ENCODE measurements around the gene AGBL4. TPM values are rescaled to one million over a fixed set of nuclear protein-coding genes. Genes with fewer than 3 reads are reported as not detected.

The AGBL4 gene
- polyA plus RNA-seq, 3 donors, result 1.00 to 1.2 (median 1.0) TPM

DNA sequence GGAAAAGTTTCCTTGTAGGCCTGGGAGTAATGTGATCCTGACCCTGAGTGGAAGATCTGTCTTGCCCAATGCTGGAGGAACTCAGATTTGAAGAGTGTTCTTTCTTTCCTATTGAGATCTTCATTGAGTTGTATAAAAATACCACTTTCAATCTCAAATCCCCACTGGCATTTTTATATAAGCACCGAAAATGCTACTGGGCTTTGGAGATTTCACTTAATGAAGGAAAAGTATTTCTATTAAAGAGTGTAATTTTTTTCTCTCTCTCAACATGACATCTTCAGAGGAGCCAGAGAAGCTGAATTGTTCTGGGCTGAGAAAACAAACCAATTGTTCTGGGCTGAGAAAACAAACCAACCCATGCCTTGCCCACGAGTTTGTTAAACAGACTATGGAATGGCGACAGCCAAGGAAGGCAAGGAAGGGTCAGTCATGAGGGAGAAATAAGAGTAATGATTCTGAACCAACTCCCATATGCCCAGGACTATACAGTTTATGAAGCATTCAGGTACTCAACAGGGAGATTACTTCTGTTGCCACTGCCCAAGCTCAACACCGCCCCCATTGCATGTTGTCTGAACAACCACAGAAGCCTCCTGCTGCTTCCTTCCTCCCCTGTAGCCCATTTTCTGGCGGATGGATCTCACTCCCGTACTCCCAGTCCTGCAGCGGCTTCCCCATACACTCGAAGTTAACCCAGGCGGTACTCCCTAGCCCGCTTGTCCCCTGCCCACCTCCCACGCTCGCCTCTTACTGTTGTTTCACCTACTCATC, 1350.2 kb downstream of the AGBL4 start:
- no peak for DNase-seq (ENCODE audit: extremely low read depth in 1 of 11, low read depth in 9 of 11, low spot score in 4 of 11)

DNA sequence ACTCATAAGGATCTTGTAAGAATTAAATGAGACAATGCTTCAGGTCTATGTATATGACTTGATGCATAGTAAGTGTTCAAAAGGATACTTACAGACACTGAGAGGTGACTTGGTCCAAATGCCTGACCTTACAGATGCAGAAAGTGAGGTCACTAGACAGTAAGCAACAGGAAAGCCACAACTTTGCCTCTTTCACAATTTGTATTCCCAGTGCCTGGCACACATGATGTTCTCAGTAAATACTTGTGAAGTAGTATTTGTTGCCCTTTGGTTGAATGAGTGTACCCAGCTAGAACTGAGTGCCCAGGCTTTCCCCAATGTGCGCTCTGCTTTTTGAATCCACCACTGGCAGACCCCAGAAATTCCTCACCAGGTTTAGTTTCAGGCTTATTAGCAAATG, 1352.2 kb downstream of the AGBL4 start:
- DNase-seq (ENCODE audit: extremely low read depth in 1 of 11, low read depth in 9 of 11, low spot score in 4 of 11), result no peak

DNA sequence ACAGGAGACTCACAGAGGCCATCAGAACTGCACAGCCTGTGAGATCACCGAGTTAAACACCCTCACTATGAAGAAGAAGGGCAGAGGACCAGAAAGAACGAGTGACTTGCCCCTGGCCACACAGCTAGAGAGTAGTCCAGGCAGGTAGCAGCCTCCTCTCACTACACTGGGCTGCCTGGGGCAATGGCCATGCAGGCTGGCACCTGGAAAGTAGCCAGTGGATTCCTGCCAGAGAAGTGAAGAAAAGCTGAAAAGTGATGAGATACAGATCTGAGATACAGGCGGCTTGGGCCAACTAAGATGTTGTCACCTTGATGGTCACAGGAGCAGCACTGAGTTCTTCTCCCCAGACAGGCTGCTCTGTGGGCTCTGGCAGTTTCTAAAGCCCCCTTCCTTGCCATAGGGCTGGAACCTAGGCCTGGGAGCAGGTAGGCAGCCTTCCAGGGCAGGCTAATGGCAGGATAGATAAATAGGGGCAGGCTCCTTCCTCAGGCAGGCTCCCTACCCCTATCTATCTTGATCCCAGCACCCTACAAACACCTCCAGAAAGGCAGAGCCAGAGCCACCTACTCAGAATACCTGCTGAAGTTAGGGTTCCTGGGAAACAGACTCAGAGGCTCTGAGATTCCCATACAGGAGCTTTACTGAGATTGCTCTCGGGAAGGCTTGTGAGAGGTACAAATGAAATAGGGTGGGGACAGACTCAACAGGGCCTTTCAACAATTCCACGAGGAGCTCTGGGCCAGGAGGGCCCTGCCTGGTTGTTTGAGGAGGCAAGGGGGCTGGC, 1353.3 kb downstream of the AGBL4 start:
- no peak for DNase-seq (ENCODE audit: extremely low read depth in 1 of 11, low read depth in 9 of 11, low spot score in 4 of 11)

DNA sequence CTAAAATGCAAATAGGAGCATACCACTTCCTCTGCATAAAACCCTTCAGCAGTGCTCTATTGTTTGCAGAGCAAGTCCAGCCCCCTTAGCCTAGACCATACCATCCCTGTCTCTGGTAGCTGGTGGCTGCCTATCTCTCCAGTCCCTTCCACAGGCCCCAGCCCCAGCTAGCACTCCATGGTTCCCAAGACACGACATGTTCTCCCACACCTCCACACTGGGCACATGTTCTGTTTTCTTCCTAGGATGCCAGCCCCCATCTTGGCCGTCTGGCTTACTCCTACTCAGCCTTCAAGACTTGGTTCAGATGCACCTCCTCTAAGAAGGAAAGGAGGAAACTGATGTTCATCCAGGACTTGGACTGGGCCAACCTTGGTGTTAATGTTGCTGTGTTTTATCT, 1355.4 kb downstream of the AGBL4 start:
- DNase-seq (ENCODE audit: extremely low read depth in 1 of 11, low read depth in 9 of 11, low spot score in 4 of 11), result no peak

DNA sequence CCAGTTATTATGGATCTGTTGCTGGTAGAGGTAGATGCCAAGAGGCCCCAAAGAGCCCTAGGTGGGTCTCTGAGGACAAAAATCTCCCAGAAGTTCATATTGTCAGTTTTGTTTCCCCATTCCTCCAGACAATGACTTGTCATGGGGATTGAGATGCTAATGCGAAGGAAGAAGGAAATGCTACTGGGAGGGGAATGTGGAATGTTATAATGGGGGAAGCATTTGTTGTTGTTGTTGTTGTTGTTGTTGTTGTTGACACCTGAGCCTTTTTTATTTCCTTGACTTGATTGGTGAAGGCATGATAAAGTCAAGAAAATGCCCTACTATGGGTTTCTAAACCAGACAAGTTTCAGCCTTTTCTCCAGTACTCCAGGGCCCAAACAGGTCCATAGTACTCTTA, 1356.0 kb downstream of the AGBL4 start:
- DNase-seq (ENCODE audit: extremely low read depth in 1 of 11, low read depth in 9 of 11, low spot score in 4 of 11), result no peak

DNA sequence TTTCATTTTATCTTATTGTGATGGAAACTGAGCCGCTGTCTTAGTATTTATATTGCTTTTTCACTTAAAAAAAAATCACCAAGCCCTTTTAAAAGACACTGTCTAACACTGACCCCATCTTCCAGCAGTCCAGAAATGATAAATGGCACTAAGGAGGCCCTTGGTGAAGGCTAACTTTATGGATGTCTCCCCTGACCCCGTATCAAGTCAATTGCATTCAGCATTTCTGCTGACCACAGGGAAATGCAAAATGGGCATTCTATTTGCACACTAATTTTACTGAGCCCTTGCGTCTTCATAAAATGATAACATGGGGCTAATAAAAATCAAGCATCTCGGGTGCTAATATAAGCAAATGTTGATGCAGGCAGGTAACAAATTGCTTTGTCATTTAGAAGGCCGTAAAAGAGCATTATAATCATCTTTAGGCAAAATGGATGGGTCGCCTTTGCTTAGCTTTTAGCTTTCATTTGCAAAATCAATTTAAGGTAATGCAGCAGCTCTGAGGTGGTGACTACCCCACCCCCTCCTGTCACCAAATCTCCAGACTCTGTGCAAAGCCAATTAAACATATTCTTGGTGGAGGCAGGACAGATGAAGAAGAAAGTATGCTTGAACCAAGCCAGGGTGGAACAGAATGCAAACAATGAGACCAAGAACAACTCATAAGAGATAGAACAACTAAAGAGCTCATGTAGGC, 1357.9 kb downstream of the AGBL4 start:
- DNase-seq (ENCODE audit: extremely low read depth in 1 of 11, low read depth in 9 of 11, low spot score in 4 of 11), result no peak

DNA sequence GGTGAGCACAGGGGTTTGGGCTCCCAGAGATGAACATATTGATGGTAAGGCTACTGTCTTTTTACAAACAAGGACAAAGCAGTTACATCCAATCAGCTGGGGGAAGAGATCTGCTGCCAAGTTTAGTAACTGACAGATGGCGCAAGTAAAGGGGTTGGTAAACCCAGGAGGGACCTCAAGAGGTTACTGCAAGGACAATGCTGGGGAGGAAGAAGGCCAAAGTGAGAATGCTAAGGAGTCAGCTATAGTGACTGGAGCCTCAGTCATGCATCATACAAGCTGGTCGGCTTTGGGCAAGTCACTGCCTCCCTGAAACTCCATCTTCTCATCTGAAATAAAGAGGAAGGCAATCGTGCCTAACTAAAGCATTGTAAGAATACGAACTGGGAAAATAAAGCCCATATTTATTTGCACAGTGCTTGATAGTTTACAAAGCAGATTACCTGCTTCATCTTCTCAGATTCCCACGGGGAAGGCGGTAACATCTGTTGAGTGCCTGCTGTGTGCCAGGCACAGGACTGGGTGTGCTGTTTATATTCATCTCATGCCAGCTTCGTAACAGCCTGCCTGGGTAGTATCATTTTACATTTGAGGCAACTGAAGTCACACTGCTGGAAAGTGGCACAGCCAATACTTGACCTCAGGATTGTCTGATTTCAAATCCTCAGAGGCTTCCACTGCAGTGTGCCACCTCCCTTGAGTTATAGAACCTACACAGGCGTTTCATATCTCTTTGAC, 1361.9 kb downstream of the AGBL4 start:
- no peak for DNase-seq (ENCODE audit: extremely low read depth in 1 of 11, low read depth in 9 of 11, low spot score in 4 of 11)

DNA sequence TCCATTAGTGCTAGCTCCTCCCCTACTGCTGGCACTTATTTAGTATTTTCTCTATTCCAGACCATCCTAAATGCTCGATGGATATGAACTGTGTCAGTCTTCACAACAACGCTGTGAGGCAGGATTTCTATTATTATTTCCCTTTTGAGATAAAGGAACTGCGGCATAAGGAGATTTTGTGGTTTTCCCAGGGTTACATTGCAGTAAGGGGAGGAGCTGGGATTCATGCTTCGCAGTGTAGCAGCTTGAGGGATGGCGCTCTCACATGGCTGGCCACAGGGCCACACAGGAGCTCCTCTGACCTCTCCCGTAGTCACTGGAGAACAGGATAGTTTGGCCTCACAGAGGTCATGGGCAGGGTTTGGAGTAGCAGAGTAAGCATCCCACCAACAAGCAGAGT, 1364.0 kb downstream of the AGBL4 start:
- no peak for DNase-seq (ENCODE audit: extremely low read depth in 1 of 11, low read depth in 9 of 11, low spot score in 4 of 11)

DNA sequence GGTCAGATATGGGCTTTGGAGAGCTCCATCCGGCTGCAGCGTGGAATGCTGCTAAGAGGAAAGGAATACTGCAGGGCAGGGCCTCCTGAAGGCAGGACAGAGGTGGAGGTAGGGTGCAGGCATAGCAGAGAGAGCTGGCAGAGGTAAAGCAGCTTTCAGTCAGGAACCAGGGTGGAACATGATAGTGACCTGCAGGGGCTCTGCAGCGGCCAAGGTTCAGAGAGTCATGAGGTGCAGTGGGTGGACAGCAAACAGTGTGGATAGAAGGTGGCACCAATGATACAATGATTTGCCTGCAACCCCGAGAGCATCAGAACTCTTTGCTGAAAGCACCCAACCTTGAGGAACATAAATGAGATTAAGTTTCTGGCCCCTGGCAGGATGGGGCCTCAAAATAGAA, 1366.3 kb downstream of the AGBL4 start:
- DNase-seq (ENCODE audit: extremely low read depth in 1 of 11, low read depth in 9 of 11, low spot score in 4 of 11), result no peak

DNA sequence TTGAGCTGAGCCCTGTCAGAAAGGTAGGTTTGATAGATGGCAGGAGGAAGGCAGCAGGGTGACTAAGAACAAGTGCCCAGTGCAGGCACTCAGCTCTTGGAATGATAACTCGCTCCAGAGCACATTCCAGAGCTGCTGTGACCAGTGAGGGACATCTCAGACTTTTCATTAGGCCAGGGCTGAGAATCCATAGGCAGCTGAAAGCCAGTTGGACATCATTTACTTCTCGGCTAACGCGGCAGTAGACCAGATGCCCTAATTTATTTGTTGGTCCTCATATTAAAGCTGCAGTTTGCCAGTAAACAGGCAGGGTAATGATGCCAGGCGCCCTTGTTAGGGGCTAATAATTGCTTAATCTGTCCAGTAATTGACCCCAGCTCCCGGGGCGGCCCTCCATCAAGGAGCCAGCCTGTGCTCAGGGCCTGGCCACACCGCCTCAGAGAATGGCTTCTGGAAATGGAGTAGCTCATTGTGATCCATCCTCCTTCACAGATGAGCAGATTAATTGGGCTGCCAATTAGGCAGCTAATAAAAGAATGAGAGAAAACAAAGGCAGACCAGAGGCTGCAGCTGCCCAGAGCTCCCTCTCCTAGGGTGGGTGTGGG, 1369.0 kb downstream of the AGBL4 start:
- no peak for DNase-seq (ENCODE audit: extremely low read depth in 1 of 11, low read depth in 9 of 11, low spot score in 4 of 11)

DNA sequence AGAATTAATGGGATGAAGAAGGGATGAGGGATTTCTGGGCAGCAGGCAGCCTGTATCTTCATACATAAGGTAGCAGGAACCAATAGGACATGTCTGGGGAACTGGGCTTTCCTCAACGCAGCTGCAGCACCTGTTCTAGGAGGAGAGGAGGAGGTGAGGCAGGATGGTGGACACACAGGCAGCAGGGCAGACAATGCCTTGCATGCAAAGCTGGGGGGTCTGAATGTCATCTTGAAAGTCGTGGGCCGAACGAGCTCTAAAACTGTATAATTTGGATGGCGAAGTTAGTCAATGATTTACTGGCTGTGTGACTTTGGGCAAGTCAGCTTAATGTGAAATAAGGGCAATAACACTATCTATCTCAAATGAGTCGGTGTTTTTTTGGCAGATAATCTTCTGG, 1371.4 kb downstream of the AGBL4 start:
- no peak for DNase-seq (ENCODE audit: extremely low read depth in 1 of 11, low read depth in 9 of 11, low spot score in 4 of 11)

DNA sequence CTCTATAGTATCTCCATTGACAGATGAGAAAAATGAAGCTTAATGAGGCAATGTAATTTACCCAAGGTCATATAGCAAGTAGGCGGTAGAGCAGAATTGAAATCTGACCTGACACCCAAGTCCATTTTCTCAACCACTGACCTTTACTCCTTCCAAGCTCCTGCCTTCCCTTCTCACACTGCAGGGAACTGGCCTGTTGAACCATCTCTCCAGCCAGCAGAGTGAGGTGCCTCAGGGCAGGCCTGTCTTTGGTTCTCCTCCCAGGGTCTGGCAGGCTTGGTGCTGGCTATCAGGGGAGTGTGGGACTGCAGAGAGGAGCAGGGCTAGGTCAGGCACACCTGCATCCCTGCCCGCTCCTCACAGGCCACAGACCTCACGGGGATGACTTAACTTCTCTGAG, 1373.9 kb downstream of the AGBL4 start:
- DNase-seq (ENCODE audit: extremely low read depth in 1 of 11, low read depth in 9 of 11, low spot score in 4 of 11), result no peak

DNA sequence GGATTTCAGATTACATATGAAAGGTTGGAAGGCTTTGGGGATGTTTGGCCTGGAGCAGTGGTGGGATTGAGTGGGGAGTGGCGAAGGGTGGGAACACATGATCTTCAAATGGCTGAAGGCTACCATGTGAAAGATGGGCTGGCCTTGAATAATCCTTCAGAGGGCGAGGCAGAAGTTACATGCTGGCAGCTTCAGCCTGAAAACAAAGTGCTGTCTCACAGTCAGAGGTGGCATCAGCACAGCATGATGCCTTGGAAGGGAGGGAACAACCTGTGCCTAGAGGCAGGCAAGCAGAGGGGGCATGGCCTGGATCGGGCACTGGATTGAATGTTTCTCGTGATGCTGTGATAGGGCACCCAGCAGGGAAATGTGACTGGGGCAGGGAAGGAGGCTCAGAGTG, 1377.9 kb downstream of the AGBL4 start:
- DNase-seq (ENCODE audit: extremely low read depth in 1 of 11, low read depth in 9 of 11, low spot score in 4 of 11), result no peak

DNA sequence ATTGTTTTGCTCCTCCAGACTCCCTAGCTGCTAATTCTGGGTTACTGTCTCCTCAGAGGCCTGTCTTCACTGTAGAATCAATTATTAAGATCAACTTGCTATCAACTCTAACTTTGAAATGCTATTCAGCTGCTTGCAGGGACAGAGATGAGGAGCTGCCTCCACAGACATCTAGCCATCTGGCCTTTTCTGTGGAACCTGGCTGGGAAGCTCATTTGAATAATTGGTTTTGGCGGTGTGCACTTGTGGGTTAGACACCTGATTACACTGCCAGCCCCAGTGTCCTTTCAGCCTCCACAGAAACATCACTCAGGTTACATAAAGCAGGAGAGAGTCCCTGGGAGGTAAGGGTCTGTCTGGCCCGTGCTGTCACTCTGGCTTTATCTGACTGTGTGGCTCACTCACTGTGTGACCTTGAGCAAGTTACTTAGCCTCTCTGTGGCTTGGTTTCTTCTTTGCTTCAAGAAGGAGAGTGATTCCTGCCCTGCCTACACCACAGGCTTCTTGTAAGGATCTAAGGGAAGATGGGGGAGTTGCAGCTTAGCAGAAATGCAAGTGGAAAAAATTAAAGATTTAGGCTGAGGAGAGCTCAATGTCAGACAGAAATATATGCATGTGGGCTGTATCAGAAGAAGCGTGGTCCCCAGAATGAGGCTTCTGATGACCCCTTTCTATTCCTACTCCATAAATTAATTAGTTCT, 1378.7 kb downstream of the AGBL4 start:
- DNase-seq (ENCODE audit: extremely low read depth in 1 of 11, low read depth in 9 of 11, low spot score in 4 of 11), result no peak

DNA sequence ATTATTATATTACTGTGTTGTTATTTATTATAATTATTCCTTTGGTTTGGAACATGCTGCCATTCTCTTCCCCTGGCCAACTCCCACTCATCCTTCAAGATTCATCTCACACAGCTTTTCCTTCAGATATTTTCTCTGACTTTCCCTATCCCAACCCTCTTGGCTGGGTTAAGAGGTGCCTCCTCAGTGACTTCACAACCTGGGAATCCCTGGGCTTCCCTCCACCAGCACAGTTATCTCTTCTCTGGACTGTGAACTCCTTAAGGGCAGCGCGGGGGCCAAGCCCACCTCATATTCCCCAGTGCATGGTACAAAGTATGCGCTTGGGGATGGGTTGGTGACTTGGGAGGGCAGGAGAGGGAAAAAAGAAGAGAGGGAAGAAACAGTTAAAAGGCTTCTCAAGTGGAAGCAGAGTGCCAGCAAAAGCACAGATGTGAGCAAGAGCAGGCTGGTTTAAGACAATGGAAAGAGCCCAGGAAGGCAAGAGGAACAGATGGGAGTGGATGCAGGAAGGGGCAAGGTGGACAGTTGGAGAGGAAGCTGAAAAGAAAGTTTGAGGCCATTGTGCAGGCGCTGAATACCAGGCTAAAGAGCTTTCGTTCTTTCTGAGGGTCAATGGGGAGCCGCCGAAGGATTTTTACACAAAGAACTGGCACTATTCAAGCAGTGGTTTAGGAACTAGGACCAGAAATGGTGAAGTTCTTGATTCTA, 1379.4 kb downstream of the AGBL4 start:
- no peak for DNase-seq (ENCODE audit: extremely low read depth in 1 of 11, low read depth in 9 of 11, low spot score in 4 of 11)

DNA sequence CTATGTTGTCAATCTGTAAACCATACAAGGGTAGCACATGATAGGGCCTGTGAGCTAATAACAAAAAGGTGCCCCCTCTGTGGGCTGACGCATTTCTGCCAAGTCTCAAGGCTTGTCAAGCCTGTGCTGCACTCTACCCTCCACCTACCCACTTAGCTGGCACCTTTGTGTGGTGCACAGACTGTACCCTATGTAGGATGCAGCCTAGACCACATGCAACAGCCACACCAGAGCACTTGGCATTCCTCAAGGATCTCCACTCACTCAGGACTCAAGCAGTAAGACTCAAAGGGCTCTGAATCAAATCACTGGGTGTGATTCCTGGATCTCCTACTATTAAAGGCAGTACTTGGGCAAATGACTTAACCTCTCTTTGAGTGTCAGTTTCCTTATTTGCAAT, 1380.6 kb downstream of the AGBL4 start:
- DNase-seq (ENCODE audit: extremely low read depth in 1 of 11, low read depth in 9 of 11, low spot score in 4 of 11), result no peak

DNA sequence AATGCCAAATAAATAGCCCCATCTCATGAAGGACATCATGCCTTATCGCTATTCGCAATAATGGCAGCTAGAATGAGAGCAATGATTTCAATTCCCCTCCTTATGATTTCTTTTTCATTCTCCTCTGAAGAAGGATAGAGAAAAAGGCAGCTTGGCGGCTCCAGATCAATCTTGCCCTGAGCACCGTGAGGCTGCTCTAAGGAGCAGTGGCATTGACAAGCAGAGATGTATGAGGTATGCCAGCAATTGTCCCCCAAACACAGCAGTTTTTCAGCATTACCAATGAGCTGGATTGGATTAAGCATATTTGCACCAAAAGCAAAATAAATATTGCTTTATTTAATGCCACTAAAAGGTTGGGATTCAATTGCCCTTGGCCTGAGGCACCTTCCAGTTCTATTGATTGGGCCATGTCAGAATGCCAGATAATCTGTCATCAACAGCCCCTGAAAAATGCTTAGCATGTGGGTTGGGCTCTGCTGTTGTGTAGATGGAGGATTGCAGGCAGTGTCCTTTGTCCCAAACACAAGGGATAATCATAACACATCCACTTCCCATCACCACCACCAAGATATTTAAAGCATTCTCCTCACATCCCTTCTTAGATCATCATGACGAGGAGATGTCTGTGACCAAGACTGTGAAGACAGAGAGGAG, 1382.8 kb downstream of the AGBL4 start:
- DNase-seq (ENCODE audit: extremely low read depth in 1 of 11, low read depth in 9 of 11, low spot score in 4 of 11), result no peak
